Spleen (tissue), 7 donors: ENCODE data around the gene HLF.

Experiments
- POLR2A ChIP-seq, 3 donors: fragments of 450-650 bp; IDR thresholded peaks; one replicate each; pipeline ENCODE4 v1.5.1; 2017; ENCODE audit warnings: antibody characterized with exemption in 3 of 3, mild to moderate bottlenecking in 1 of 3
- POLR2AphosphoS5 ChIP-seq, 3 donors: sonication (generic); formaldehyde crosslinking; IDR thresholded peaks; one replicate each; pipeline ENCODE4 v1.5.1; 2017; ENCODE audit warnings: antibody characterized with exemption in 3 of 3
- TF ChIP-seq, protein P1 (sequence below), 11 experiments: fragments of 200-600 bp in 7 of 11; fragments of 450-650 bp in 4 of 11; sonication (generic) in 4 of 11; IDR thresholded peaks in 8 of 11; conservative IDR thresholded peaks in 3 of 11; 1 replicate in 7 of 11; 2 replicates in 4 of 11; pipeline versions ENCODE4 v1.4.0 to v1.8.0; 2016 to 2021; ENCODE audit warnings: antibody characterized with exemption in 11 of 11, inconsistent platforms in 4 of 11, mild to moderate bottlenecking in 1 of 11
- donor health status: DM: no; HTN: no; CAD: no; lungs with moderate emphysema.
- donor health status: DM: no; HTN: no; CAD: no.
- donor health status: DM: no; HTN: no; CAD: no.

DNA sequence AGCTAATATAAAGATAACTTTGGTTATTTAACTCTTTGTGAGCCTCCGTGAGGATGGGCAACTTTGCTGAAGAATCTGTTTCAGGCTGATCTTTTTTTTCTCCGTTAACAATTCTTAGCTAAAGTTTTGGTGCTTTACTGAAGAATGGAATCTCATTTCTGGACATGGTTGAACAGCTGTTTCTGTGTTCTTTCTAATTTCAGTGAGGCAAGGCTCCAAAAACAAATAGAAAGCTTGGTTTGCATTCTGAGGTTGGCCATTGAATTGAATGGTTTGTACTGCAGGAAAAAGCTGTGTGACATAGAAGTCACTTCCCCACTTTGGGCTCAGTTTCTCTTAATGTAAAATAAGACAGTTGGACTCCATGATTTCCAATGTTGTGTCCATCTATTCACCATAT, 22.3 kb upstream of the HLF start:
- TF ChIP-seq, protein P1, sequence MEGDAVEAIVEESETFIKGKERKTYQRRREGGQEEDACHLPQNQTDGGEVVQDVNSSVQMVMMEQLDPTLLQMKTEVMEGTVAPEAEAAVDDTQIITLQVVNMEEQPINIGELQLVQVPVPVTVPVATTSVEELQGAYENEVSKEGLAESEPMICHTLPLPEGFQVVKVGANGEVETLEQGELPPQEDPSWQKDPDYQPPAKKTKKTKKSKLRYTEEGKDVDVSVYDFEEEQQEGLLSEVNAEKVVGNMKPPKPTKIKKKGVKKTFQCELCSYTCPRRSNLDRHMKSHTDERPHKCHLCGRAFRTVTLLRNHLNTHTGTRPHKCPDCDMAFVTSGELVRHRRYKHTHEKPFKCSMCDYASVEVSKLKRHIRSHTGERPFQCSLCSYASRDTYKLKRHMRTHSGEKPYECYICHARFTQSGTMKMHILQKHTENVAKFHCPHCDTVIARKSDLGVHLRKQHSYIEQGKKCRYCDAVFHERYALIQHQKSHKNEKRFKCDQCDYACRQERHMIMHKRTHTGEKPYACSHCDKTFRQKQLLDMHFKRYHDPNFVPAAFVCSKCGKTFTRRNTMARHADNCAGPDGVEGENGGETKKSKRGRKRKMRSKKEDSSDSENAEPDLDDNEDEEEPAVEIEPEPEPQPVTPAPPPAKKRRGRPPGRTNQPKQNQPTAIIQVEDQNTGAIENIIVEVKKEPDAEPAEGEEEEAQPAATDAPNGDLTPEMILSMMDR (IDR thresholded peaks at IDR 0.05 in 8 of 11, conservative IDR thresholded peaks at IDR 0.05 in 3 of 11), result no peak
- TF ChIP-seq POLR2A (IDR thresholded peaks at IDR 0.05) (no peak), POLR2AphosphoS5 (IDR thresholded peaks at IDR 0.05) (no peak)
